Cerebellar cortex (tissue), 1 donor: Measurements from ENCODE around the gene HABP2.

Source experiments
- DNase-seq: peaks from one replicate; pipeline ENCODE4 v3.0.0-alpha.2; 2015; ENCODE audit warnings: low spot score

Gene HABP2

DNA sequence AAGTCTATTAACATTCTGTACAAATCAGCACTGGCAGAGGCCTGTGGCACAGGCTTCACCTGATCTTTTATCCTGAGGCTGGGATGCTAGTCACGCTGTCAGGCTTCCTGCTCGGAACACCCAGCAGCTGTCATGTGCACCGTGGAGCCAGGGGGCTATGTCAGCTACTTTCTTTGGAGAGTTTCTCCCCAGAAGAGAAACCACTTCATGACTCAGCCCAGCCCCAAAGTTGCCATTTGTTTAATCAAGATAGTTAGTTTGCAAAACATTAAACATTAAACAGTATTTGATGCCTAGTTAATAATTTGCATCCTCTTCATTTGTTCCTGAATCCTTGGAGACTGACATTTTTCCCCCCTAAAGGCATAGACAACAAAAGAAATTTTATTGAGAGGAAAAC is at the start of gene HABP2:
TSS of gene HABP2 (plus strand) at position 353 of the 400 bp plus-strand sequence. CDS start 69 bp downstream, outside the sequence.
- DNase-seq: no peak

DNA sequence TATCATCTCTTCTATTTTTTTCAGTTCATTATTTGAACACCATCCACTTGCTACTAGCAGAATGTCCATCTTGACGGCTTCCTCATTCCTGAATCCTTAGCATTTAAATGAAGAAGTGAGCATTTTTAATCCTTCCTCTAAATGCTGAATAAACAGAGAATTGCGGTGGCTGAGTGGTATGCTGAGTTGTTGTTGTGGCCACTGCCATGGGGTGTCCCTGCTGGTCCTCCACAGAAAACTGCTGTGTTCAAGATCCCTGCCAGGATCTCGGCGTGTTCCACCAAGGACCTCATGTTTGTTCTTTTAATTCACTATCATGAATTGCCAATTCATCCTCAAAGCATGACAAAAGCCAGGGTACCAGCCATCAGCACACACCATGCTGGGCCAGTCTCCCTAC is 48.9 kb upstream of the HABP2 start:
- no peak for DNase-seq

DNA sequence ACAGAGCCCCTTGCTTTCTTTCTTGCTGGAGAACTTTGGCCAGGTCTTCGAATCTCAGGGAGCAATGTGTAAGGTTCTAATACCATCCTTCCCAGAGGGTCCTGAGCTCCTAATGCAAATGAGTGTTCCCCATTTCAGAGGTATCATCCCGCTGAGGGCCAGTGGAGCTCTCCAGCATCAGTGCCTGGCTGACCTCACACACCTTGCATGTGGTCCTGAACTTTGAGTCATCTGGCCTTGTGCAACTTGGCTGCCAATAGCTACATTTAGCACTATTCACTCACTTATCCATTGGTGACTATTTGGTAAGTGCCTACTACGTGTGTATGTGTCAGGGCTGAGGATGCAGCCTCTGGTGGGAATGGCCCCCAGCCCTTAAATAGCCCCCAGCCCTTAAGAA is 48.4 kb upstream of the HABP2 start:
- no peak for DNase-seq

DNA sequence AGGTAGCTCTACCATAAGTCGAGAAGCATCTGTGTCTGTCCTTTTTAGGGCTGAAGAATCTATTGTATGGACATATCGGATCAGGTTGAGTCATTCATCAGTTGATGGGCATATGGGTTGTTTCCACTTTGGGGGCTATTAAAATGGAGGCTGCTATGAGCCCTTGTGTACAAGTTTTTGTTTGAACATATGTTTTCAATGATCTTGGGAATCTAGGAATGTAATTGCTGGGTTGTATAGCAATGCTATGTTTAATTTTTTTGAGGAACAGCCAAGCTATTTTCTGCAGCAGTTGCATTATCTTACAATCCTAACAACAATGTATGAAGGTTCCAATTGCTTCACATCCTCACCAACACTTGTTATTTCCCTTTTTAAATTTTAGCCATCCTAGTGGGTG is 46.4 kb upstream of the HABP2 start:
- DNase-seq: no peak

DNA sequence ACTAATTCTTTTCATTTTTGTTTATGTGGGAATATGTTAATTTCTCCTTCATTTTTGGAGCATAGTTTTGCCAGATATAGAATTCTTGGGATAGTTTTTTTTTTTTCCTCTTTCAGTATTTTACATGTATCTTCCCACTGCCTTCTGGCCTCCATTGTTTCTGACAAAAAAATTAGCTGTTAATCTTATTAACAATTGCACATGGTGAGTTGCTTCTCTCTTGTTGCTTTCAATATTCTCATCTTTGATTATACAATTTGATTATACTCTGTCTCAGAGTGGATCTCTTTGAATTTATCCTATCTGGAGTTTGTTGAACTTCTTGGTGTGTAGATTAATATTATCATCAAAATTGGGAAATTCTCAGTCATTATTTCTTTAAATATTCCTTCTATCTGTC is 41.4 kb upstream of the HABP2 start:
- DNase-seq: no peak

DNA sequence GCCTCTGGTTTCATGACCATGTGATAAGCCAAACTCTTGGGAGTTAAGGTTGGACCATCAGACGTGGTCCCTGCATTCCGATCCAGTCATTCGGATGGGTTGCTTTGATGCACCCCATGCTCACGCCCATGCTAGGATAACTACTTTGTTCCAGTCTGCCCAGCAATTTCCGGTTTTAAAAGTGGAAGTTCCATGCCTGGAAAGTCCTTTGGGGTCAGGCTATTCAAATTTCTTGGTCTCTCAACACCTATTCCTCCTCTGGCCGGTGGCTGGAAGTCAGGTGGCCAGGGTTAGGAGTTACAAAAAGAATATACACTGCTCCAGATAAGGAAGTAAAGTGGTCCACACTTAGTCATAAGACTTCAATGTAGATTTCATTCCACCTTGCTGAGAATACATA is 37.7 kb upstream of the HABP2 start:
- no peak for DNase-seq

DNA sequence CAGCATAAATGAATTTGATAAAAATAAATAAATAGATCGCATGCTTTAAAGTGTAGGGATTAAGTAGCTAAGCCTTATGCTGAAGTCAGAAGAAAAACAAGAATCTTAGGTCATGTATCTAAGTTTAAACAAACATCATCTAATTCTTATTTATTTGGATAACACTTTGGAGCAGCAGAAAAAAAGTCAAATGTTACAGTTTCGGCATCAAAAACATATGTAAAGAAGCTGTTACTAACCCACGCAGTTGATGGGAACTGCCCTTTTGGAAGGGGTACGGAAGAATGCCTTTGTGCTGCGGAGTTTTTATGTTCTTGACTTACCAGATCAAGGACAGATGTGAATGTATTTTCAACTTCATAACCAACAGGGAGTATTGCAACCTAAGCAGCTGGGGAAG is 37.3 kb upstream of the HABP2 start:
- DNase-seq: no peak

DNA sequence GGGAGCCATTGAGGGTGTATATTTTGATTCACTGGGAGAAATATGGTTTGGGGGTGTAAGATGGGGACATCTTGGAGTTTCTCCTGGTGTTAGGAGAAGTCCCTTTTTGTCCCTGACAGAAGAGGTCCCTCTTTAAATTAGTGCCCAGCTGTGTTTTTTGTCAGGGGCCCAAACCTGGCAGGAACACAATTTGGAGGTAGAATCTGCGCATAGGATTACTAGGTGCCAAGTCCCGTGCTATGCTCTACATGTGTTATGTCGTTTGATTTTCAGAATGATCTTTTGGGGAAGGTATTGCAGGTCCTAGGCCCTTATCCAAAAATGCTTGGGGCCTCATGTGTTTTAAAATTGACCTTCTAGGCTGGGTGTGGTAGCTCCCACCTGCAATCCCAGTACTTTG is 36.8 kb upstream of the HABP2 start:
- no peak for DNase-seq

DNA sequence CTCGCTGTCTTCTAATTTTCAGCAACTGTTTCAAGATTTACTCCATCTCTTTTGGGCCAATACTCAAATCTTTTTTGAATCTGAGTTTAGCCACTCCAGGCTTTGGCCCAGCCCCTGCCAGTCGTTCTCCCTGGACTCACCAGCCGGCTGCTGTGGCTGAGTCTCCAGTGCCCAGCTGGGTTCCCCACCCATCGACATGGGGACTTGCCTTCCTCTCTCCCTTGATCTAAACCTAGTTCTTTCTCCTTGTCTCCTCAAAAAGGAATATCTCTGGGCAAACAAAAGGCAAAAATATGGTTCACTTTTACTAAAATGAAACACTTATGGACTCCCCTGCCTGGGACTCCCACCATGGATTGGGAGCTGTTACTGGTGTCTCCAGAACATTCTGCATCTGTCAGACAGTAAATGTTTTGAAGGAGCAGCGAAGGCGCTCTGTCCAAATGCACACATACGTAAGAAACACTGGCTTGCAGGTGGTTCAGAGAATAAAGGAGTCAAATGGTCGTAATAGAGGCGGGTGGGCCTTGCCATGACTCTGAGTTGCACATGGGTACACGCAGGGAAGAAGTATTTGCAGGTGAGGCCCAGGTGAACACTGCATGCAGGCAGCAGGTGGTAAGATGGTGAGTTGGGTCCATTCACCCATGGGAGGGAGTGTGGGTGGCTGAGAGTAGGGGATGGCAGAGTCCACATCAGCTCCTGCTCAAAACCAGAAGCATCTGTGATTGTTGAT is 35.5 kb upstream of the HABP2 start:
- no peak for DNase-seq

DNA sequence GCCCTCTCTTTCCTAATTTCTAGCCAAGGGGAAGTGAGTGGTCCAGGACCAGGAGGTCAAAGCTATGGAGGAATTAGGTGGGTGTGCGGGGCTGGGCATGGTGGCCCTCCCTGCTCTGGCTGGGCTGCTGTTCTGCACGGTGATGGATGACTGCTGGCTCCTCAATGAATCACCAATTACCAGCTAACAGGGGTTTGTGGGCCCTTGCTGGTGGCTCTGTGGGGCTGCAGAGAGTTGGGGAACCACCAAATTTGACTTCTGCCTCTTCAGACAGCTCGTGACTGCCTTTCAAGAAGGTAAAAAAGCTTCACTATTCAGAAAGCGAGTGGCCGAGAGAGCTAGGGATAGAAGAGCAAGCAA is 35.0 kb upstream of the HABP2 start:
- DNase-seq: no peak

DNA sequence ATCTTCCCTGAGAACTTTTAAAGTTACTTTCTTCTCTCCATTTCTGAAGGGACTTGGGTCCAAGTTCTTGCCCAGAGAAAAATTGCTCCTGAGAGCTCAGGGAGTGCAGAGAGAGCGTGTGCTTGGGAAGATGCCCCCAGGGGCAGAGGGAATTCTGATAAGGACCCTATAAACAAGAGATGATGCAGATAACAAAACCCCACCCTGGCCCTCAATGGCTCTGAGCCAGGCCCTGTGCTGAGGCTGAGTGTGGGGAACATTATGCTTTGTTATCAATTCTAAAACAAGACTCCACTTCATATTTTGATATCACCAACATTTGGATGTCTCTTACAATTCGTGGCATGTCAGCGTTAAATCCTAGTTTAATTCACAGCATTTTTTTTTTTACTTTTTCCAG is 34.4 kb upstream of the HABP2 start:
- no peak for DNase-seq

DNA sequence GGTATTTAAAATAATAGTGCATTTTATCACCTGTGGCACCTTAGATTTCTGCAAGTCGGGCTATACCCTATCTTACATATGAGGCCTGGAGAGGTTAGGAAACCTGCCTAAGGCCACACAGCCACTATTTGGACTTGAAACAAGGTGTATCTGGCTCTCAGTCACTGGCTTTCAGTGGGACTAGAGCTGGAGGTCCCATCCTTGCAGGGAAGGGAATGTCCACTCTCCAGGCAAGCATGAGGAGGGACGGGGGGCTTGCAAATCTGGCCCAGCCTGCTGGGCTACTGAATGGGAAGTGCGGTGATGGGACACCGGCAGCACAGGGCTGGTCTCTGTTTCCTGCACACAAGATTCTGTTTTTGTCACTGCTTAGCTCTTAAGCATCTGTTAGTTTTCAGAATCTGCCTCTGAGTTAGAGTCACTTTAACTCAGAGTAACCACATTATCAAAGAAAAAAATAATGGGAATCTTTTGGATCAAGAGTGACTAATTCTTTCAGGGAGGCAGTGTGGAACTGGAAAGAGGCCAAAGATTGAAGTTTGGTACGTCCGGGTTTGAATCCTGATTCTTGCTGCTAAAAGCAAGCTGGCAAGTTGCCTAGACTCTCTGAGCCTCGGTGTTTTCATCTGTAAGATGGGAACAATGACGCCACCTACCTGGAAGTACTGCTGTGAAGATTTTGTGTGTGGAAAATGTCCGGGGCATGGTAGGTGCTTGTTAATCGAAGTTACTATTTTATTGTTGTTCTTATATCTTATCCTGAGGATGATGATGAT is 33.8 kb upstream of the HABP2 start:
- DNase-seq: no peak

DNA sequence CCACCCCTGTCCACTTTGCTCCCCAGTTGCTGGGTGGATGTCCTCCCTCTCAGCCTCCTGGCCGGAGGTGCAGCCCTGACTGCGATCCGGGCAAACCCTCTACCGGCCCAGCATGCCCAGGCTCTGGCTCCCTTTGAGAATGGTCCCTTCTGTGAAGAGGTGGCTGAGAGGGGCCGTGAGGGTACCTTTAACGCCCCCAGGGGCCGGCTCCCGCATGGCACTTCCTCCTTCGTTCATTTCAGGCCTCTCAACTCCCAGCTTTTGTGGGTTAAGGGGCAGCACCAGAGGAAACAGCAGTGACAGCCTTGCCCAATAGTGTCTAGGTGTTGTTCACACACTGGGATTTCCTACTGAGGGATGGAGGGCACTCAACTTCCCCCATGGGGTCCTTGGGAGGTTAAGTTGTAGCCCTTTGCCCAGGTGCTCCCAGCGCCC is 33.2 kb upstream of the HABP2 start:
- no peak for DNase-seq

DNA sequence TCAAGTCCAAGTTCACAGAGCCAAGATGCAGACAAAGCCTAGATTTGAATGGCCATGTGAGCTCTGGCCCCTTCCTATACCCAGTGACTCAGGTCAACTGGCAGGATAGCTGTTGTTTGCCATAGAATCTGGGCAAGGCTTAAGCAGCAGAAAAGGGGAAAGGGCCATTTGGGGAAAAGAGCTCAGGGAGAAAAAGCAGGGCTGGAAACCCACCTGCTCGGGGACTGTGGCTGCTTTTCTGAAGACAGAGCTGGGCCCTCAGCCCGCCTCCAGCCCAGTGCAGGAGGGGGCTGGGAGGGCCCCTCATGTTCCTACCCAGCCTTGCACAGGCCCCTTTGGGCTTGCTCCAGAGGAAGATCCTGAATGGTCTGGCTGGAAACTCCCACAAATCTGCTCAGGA is 32.6 kb upstream of the HABP2 start:
- no peak for DNase-seq

DNA sequence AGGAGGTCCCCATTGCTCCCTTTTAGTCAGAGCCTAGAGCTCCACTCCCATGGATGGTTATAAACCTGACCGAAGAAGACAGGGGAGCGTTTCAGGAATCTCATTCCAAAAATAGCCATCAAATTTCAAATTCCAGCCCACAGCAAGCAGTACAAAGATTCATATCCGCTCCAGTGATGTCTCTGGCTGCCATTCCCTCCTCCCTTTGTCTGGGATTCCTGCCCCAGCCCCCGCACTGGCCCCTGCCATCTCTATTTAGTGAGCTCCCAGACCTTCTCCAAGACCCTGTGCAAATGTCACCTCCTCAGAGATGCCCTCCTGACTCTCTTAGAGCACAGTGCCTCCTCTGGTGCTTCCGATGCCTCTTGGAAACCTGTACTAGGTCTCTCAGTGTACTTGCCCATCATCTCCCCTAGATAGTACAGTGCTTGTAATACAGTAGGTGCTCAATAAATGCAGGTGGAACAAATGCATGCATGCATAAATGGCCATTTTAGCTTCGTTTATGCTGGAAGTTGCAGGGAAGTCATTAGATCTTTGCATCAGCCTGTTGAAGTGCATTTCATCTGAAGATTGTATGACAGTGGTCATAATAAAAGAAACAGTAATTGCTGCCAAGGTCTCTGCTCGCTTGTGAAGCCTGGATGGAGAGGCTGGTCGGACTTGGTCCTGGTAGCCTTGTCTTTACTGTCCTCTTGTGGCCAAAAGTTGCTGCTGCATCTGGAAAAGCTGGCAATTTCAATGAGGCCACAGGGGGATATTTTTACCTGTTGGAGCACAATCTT is 32.0 kb upstream of the HABP2 start:
- DNase-seq: peak; percentile 43

DNA sequence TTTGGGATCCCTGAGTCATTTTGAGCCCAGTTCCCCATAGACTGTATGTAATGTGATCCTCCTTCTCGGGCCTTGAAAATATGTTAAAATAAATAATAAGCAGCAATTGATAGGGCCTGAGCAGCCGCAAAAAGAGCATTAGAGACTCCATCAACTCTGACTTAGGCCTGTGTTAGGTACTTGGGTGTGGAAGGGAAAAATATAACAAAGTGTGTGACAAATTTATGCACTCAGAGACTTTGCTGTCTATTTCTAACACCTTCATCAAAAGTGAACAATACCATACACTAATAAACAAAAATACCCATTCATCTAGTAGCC is 31.4 kb upstream of the HABP2 start:
- DNase-seq: no peak

DNA sequence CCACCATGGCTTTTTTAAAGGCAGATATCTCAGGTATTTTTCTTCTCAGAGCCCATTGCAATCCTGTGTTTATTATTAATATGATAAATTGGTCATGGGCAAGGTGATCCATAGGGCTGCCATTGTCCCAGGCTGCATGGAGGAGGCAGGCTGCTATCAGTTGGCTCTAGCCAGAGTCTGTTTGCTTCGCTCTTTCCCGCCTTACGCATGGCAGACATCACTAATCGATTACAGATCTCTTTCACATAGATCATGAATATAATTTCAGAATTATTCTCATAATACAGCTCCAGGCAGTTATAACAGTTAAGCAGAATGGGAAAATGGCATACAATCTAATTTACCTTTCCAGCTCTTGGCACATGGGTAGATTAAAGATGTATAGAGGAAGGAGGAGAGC is 30.4 kb upstream of the HABP2 start:
- no peak for DNase-seq

DNA sequence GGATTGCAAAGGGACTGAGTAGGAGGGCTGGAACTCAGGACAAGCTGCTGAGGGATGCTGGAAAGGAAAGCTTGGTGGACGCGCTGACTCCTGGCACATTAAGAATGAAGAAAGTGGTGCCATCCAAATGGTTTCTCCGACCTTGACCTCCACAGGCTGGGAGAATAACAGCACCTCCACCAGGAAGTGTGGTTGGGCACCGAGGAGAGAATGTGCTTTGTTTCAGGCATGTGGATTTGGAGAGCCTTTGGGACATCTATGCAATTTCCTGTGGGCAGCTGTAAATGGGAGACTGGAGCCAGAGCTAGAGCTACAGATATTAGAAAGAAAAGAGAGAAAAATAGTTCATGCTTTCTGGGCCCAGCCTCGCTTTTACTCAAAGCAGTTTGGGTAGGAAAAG is 29.8 kb upstream of the HABP2 start:
- no peak for DNase-seq

DNA sequence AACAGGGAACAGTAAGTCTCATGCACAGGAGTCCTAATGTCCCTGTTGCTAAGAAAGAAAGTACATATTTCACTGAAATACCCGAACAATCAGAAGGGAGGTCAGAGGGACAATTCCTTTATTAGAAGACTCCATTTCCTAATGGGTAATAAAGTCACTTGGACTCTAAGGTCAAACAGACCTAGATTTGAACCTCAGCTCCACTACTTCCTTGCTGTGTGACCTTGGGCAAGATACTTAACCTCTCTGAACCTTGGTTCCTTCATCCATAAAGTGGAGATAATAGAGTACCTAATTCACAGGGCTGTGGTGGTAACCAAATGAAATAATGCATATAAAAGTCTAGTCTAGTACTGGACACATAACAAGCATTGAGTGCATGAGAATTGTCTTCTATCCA is 29.2 kb upstream of the HABP2 start:
- no peak for DNase-seq

DNA sequence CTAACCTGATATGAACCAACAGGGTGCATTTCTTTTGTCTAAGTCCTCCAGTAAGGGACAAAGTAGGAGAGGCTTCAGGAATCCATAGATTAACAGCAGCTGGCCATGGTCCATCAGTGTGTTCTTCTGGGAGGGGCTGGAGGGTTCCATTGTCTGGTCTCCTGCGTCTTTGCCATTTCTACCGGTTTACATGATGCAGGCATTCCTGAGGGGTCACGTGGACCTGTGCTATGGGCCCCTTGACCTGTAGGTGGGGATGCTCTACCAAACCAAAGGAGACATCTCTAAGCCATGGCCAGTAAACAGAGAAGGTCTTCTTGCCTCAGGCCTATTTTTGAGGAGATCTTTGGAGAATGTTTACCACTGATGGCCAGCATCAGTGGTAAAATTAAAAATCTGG is 28.7 kb upstream of the HABP2 start:
- no peak for DNase-seq

DNA sequence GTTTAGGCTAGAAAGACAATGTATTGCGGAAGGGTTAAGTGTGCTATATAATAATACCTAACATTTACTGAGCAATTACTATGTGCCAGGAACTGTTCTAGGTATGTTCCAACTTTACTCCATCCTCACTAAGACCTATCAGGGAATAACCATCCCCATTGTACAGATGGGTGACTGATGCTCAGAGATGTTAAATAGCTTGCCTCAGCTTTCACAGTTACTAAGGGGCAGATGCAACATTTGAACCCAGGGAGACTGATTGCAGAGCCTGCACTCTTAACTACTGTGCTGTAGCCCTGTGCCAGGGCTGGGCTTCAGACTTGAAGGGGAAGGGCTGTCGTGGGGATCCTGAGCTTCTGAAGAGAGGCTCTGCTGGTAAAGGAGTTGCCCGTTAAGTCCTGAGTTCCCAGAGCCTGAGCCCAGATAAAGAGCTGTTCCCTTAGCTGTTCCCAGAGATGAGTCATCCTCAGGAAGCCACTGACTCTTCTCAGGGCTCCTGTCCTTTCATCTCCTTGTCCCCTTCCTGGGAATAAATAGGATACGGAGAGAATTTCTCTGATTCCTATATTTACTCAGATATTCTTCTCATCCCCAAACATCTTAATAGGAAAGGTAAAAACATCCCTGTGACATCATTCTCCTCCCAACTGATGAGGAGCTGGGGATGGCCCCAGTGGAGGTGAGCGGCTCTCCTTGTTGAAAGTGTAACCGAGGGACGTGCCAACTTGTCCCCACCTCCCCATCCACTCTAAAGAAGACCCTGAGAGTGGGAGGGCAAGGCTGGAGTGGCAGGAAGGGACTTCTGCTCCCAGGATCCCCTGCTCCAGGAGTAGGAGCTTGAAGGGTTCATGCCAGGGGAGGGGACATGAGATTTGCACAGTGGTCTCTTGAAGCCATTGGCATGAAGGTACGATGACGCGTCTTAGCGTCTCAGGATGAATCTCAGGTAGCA is 28.0 kb upstream of the HABP2 start:
- DNase-seq: no peak

DNA sequence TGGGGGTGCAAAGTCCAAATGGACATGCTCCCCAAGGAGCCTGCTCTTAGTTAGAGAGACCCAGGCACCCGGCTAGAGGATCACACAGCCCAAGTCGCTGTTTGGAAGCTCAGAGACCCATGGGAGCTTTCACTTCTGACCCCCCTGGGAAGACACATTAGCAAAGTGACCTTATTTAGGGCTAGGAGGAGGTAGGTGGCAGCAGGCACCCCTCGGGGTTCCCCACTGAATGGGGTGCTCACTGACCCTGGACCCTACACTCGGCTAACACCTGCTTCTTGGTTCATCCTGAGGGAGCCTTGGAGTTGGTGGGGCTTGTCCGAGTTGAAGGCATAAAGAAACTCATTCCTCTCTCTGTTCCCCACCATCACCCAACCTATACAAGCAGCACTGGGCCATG is 27.1 kb upstream of the HABP2 start:
- DNase-seq: no peak
